PC-9 (cell line): ENCODE measurements around the gene PTPRD. TPM values are rescaled to one million over a fixed set of nuclear protein-coding genes. Genes with fewer than 3 reads are reported as not detected.

Experiments used
- BruUV-seq: library from RNA; stranded (reverse); fragments of 400-500 nt; replicated peaks from 2 replicates; lab custom pipeline; 2021; lab: Mats Ljungman, UMichigan
- CTCF ChIA-PET: fragments of 300-600 bp; sonication (Branson Sonifier 250); formaldehyde crosslinking; loops from one replicate; lab custom pipeline; 2022; ENCODE audit warnings: antibody characterized with exemption; lab: Charles Lee
- POLR2A ChIA-PET: fragments of 300-600 bp; sonication (Branson Sonifier 250); formaldehyde crosslinking; loops from one replicate; lab custom pipeline; 2022; ENCODE audit warnings: antibody characterized with exemption; ENCODE audit not compliant: unreplicated experiment; lab: Charles Lee
- DNase-seq, 2 experiments: peaks; one replicate each; pipeline versions ENCODE4 v3.0.0 to v3.0.0-alpha.2; 2015 to 2022; ENCODE audit warnings: mixed read lengths in 1 of 2
- H2AFZ ChIP-seq: fragments of 200-600 bp; sonication (generic); 2 replicates; pipeline ENCODE4 v1.8.1; 2017; ENCODE audit warnings: antibody characterized with exemption
- H3F3A ChIP-seq: fragments of 200-600 bp; sonication (generic); 2 replicates; pipeline ENCODE4 v1.8.1; 2017; ENCODE audit warnings: antibody characterized with exemption, mild to moderate bottlenecking, low read depth; ENCODE audit not compliant: insufficient read depth
- H3K27ac ChIP-seq: fragments of 200-600 bp; sonication (generic); 2 replicates; pipeline ENCODE4 v1.6.1; 2016; ENCODE audit warnings: mixed run types
- H3K27me3 ChIP-seq: fragments of 200-600 bp; sonication (generic); 2 replicates; pipeline ENCODE4 v1.6.1; 2016; ENCODE audit warnings: low read depth, mixed run types; ENCODE audit not compliant: insufficient read depth
- H3K36me3 ChIP-seq: fragments of 200-600 bp; sonication (generic); 2 replicates; pipeline ENCODE4 v1.6.1; 2016; ENCODE audit warnings: low read depth, mixed run types
- H3K4me1 ChIP-seq: fragments of 200-600 bp; sonication (generic); replicated peaks from 2 replicates; pipeline ENCODE4 v1.6.1; 2016; ENCODE audit warnings: mixed run types; ENCODE audit not compliant: insufficient read depth
- H3K4me2 ChIP-seq: fragments of 200-600 bp; sonication (generic); 2 replicates; pipeline ENCODE4 v1.6.1; 2017; ENCODE audit warnings: mixed run types
- H3K4me3 ChIP-seq: fragments of 200-600 bp; sonication (generic); 2 replicates; pipeline ENCODE4 v1.6.1; 2016; ENCODE audit warnings: mixed run types
- H3K79me2 ChIP-seq: fragments of 200-600 bp; sonication (generic); 2 replicates; pipeline ENCODE4 v1.6.1; 2017; ENCODE audit warnings: low read depth, mixed run types
- H3K9me2 ChIP-seq: fragments of 200-600 bp; sonication (generic); 2 replicates; pipeline ENCODE4 v1.8.1; 2017; ENCODE audit warnings: mild to moderate bottlenecking; ENCODE audit not compliant: insufficient read depth
- H3K9me3 ChIP-seq: fragments of 200-600 bp; sonication (generic); 2 replicates; pipeline ENCODE4 v1.8.1; 2016; ENCODE audit warnings: low read depth; ENCODE audit not compliant: insufficient read depth
- H4K20me1 ChIP-seq: fragments of 200-600 bp; sonication (generic); 2 replicates; pipeline ENCODE4 v1.8.1; 2017; ENCODE audit not compliant: insufficient read depth
- CTCF ChIP-seq: fragments of 200-600 bp; sonication (generic); conservative IDR thresholded peaks from 2 replicates; pipeline ENCODE4 v1.6.1; 2017; ENCODE audit warnings: mixed run types, antibody characterized with exemption, mild to moderate bottlenecking, moderate library complexity
- EZH2 ChIP-seq: fragments of 200-600 bp; sonication (generic); IDR thresholded peaks from 2 replicates; pipeline ENCODE4 v1.8.0; 2017; ENCODE audit warnings: antibody characterized with exemption, low read depth
- intact Hi-C: fragments of 100-400 bp; cut with micrococcal nuclease; formaldehyde crosslinking; loops from one replicate; pipeline ENCODE4 v1.10.0; 2022; ENCODE audit not compliant: unreplicated experiment
- total RNA-seq: library from RNA; stranded (reverse); gene quantifications from 2 replicates; pipeline ENCODE4 v1.2.3, GENCODE V29; 2021

Gene PTPRD
- total RNA-seq, 1 experiment from 2014 or later, result not detected

DNA sequence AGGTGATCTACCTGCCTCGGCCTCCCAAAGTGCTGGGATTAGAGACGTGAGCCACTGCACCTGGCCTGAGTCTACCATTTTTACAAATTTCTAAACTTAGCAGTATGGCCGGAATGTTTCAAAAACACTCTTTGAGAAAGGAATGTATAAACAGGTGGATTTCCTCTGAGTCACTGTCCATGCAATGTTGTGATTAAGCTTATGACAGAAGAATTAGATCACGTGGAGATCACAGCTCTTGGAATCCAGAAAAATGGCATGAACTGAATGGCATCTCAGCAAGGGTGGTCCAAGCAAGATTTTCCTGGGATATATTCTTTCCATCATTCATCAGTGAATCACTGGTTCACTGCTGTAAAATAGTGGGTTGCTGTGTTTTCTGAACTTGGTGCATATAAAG is 865.0 kb downstream of the PTPRD start:
- Histone ChIP-seq H3K4me1 (no peaks in the 10 kb centered on the region), H3K27me3 (no peaks in the 10 kb centered on the region), H4K20me1 (no peaks in the 10 kb centered on the region), H3K9me3 (no peaks in the 10 kb centered on the region), H3K9me2 (no peaks in the 10 kb centered on the region), H3K27ac (no peak overlapping the region), H3K4me2 (no peak overlapping the region), H2AFZ (no peak overlapping the region), H3K36me3 (no peaks in the 10 kb centered on the region), H3K4me3 (no peak overlapping the region), H3F3A (no peaks in the 10 kb centered on the region), H3K79me2 (no peaks in the 10 kb centered on the region)
- POLR2A ChIA-PET, result no interaction called here
- no TSS peak for BruUV-seq
- CTCF ChIA-PET, result no interaction called here
- no peak for DNase-seq
- no peak for TF ChIP-seq CTCF
- TF ChIP-seq EZH2, result no peak
- intact Hi-C loops, result no loop called here

DNA sequence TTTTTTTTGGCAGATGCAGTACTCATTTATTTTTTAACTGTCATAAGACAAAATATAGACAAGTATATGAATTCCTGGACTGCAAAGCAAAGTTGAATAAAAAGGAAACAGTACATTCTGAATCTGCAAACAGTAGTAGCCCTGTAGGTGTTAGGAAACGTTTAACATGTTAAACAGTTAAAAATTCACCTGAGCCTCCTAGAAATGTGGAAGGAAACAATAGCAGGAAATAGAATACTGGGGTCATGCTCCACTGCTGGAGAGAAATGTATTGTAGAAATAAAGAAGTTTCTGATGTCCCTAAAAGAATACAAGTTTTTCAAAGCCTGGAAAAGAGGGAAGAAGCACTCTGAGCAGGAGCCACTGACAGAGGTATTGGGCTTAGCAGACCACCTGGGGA is 866.0 kb downstream of the PTPRD start:
- no peaks in the 10 kb centered on the region for H3K4me1 ChIP-seq
- no peaks in the 10 kb centered on the region for H3K9me2 ChIP-seq
- no peaks in the 10 kb centered on the region for H3K27me3 ChIP-seq
- no peak overlapping the region for H2AFZ ChIP-seq
- no peak overlapping the region for H3K4me2 ChIP-seq
- no peaks in the 10 kb centered on the region for H4K20me1 ChIP-seq
- DNase-seq, result no peak
- no peak overlapping the region for H3K4me3 ChIP-seq
- intact Hi-C loops, result no loop called here
- no peaks in the 10 kb centered on the region for H3K79me2 ChIP-seq
- no peaks in the 10 kb centered on the region for H3K36me3 ChIP-seq
- no peaks in the 10 kb centered on the region for H3K9me3 ChIP-seq
- ChIA-PET POLR2A (no interaction called here), CTCF (no interaction called here)
- no peak overlapping the region for H3K27ac ChIP-seq
- TF ChIP-seq EZH2, result no peak
- TF ChIP-seq CTCF, result no peak
- H3F3A ChIP-seq, result no peaks in the 10 kb centered on the region
- no TSS peak for BruUV-seq

DNA sequence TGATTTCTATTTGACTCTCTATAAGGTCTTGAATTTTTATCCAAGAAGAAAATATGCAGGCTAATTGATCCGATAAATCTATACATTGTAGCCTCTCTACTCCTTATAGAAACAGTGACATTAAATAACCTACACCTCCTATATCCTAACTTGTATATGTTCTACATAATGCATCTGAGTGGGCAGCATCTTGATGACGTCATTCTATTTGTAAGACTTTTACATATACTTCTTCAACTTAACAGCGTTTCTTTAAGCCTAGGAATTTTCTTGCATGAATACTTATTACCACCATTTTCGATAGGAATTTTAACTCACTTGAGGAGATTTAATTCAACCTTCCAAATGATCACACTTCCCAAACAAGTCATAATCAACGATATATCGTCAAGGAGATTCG is 869.0 kb downstream of the PTPRD start:
- Histone ChIP-seq H4K20me1 (no peaks in the 10 kb centered on the region), H3K4me3 (no peak overlapping the region), H3K27me3 (no peaks in the 10 kb centered on the region)

More for the DNA sequence above, 869.0 kb downstream of the PTPRD start:
- H3F3A ChIP-seq, result no peaks in the 10 kb centered on the region
- no peak for TF ChIP-seq CTCF
- no peak for TF ChIP-seq EZH2
- no peaks in the 10 kb centered on the region for H3K9me3 ChIP-seq
- H3K9me2 ChIP-seq, result no peaks in the 10 kb centered on the region
- no peaks in the 10 kb centered on the region for H3K4me1 ChIP-seq
- no peak overlapping the region for H3K27ac ChIP-seq
- BruUV-seq, result no TSS peak
- DNase-seq, result no peak
- H2AFZ ChIP-seq, result no peak overlapping the region
- CTCF ChIA-PET, result no interaction called here
- H3K4me2 ChIP-seq, result no peak overlapping the region
- no peaks in the 10 kb centered on the region for H3K36me3 ChIP-seq
- intact Hi-C loops, result no loop called here
- POLR2A ChIA-PET, result no interaction called here
- no peaks in the 10 kb centered on the region for H3K79me2 ChIP-seq
